ENCODE results near the gene COL15A1.

- TF ChIP-seq, protein P1, sequence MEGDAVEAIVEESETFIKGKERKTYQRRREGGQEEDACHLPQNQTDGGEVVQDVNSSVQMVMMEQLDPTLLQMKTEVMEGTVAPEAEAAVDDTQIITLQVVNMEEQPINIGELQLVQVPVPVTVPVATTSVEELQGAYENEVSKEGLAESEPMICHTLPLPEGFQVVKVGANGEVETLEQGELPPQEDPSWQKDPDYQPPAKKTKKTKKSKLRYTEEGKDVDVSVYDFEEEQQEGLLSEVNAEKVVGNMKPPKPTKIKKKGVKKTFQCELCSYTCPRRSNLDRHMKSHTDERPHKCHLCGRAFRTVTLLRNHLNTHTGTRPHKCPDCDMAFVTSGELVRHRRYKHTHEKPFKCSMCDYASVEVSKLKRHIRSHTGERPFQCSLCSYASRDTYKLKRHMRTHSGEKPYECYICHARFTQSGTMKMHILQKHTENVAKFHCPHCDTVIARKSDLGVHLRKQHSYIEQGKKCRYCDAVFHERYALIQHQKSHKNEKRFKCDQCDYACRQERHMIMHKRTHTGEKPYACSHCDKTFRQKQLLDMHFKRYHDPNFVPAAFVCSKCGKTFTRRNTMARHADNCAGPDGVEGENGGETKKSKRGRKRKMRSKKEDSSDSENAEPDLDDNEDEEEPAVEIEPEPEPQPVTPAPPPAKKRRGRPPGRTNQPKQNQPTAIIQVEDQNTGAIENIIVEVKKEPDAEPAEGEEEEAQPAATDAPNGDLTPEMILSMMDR (IDR thresholded peaks at IDR 0.05): no peak
- TF ChIP-seq EP300 (IDR thresholded peaks at IDR 0.05; ENCODE audit: low read depth) (no peak), POLR2AphosphoS5 (IDR thresholded peaks at IDR 0.05) (no peak), POLR2A (IDR thresholded peaks at IDR 0.05) (no peak)
Observed at GRCh38 chr9:99087462-99087861, 143.8 kb downstream of the COL15A1 start.

All from transverse colon (tissue), 4 donors.